ENCODE results near the gene DSCAML1.
"Not testable (repeated sequence)": the region's sequence is repeated elsewhere in the genome, so short reads cannot be mapped to it uniquely, and the experiment has no call there.

The DSCAML1 gene

DNA sequence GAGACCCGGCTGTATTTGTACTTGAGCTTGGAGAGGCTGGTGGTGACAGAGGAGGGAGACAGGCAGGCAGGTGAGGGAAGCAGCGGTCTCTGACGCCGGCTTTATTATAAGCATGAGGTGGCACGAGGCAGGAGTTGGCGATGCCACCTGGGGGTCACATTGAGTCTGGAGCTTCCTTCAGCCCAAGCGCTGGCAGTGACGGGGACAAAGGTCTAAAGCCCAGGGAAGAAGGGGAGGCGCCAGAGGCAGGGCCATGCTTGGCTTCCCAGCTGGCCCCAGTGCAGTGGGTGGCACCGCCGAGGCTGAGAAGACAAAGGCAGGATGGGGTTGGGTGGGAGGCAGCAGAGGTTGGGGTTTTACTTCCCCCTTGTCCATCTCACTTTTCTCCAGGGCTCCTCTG, 23.1 kb upstream of the DSCAML1 start:
- DNase-seq (ENCODE audit: extremely low read depth in 1 of 2, low read depth in 1 of 2), result no peak

DNA sequence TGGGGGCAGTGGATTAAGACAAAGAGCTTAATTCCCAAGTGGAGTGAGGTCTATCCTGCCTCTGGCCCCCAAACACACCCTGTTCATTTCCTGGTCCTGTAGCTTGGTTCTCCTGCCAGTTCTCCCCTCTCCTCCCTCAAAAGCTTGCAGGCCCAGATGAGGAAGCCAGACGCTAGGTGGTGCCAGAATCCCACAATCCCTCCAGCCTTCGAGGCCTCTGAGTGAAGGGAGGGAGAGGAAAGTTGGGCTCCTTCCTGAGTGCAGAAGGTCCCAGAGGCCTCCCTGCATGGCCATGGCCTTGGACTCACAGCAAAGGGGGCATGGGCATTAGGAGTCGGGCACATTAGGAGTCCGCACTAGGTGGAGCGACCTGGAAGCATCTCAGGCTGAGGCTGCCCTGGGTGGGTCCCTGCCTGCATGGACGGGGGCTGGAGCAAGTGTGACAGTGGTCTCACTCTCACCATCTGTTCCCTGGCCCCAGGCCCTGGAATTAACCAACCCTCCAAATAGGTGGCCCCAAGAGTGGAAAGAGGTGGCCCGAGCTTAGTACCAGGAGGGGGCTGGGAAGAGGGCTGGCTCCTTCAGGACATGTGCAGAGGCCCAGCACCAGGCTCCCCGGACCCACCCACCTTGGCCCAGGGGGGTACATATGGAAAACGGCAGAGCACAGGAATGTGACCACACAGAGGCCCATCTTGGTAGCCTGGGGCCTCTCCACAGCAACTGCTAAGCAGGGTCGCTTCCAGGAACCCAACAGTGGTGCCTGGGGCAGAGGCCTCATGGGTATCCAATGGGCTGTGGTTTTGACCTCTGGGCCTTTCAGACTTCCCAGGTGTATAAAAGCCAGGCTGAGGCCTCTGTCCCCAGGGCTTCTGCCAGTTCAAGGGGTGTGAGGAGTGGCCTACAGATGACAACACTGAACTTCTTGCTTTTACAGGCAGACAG, 22.4 kb upstream of the DSCAML1 start:
- DNase-seq (ENCODE audit: extremely low read depth in 1 of 2, low read depth in 1 of 2), result no peak

DNA sequence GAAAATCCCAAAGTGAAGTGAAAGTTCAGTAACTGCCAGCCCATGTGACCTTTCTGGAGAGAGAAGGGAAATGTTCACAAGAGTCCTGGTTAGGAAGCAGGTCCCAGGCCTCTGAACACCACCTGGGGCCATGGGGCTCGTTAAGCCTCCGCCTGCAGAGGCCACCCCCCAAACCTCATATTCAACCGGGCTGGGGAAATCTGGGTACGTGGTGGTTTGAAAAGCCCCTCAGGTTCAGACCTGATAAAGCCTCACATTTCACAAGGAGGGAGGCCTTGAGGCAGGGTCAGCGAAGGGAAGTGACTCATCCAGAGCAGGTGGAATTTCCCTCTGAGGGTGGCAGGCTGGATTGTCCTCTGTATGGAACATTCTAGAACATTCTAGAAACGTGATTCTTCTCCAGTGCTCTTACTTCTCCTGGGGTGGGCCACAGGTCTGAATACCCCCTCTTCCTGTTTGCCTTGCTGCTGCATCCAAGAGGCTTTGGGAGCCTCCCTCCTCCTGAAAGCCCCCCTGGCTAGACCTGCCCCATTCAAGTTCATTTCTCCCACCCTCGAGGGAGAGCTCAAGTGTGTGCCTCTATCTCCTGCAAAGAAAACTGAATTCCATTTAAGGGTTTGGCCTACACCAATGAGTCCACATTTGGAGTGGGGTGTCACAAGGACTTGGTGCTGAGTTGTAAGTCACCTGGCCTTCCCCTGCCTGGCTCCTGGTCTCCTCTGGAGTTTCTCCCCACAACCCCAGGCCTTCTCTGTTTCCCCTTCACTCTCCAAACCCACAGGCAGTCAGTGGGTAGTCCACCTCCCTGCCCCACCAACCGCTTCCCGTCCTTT, 21.2 kb upstream of the DSCAML1 start:
- no peak for DNase-seq (ENCODE audit: extremely low read depth in 1 of 2, low read depth in 1 of 2)

DNA sequence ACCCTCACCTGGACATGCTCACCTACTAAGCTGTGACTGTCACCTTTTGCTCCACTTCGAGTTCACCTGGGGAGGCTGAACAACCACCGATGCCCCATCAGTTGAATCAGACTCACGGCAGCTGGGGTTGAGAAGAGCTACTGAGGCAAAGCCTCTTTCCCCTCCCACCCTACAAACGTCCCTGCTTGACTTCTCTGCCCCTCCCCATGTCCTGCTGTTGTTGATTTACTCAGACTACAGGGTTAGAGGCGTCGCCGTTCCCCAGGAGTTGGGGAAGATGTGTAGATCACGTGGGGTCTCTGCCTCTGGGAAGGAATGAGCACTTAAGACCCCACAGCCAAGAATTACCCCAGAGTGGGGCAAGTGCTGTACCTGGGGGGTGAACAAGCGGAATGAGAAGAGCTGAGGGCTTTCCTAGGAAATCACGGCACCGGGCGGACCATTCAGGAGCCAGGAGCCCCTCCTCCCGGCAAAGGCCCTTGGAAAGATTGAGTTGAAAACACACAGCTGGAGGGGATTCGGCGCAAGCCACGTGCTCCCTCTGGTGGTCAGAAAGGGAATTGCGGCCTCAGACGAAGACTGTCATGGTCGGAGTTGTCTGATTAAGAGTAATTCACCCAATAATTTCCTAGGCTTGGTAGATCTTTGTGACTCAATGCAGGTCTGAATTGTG, 20.5 kb upstream of the DSCAML1 start:
- peak; percentile 55 to 76 for DNase-seq (ENCODE audit: extremely low read depth in 1 of 2, low read depth in 1 of 2)

DNA sequence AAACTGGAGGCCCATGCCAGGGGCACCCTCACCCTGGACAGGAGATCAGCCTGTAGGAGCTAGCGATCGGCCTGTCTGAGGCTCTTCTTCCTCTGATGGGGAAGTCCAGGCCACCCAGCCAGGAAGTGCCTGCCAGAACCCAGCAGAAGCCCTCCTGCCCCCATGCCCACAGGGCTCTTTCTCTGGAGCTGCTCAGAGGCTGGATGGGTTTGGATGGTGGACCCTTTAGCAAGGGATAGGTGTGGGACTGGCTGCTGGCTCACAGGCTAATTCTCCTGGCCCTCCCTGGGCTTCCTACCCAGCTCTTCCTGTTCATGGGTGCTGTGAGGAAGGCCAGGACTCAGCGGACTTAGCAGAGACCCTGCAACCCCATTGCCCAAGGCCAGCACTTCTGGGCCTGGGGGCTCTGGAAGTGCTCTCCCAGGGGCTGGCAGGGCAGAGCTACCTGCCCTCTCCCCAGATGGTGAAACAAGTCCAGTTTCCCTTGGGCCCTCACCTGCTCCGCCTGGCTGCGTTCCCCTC, 19.9 kb upstream of the DSCAML1 start:
- DNase-seq (ENCODE audit: extremely low read depth in 1 of 2, low read depth in 1 of 2), result no peak

DNA sequence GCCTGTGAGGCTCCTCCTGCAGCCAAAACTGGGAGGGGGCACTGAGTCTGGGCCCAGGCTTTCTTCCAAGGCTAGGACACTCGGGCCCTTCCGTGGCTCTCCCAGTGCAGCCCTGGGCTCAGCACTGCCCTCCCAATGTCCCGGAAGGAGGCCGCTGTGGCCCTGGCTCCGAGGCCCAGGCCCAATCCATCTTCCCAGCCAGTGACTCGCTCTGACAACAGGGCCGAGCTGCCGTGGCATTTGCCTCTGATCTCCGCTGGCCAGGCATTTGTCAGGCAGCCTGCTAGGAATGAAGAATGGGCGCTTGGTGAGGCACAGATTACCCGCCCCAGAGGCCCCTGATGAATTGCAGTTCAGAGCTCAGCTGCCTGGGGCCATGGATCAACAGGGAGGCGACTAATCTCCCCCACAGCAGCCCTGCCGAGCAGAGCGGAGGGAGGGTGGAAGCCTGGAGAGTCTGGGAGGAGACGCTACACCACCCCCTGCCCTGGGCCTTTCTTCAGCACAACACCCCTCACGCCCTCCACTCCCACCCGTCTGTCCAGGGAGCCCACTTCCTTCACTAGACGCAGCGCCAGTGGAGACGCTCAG, 19.2 kb upstream of the DSCAML1 start:
- DNase-seq (ENCODE audit: extremely low read depth in 1 of 2, low read depth in 1 of 2), result no peak

DNA sequence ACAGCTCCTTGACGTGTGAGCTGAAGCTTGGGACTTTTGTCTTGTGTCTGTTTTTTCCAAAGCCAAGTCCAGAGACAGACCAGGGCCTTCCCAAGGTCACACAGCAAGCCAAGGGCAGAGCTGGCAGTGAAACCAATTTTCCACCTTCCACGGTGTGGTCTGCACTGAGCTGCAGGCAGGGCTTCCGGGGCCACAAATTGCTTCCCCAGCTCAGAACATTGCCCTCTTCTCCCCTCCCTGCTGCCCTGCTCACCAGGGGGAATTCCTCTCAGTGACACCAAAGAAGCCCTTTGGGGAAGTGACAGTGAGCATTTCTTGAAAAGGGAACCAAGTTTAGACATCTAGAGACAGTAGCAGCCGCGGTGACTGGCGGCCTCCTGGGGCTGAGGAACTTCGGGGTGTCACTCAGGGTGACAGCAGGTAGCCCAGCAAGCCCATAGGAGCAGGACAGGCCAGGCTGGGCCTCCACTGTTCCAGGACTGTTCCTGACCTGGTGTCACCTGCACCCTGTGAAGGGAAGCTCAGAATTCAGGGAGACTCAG, 18.3 kb upstream of the DSCAML1 start:
- peak; percentile 32 to 42 for DNase-seq (ENCODE audit: extremely low read depth in 1 of 2, low read depth in 1 of 2)

DNA sequence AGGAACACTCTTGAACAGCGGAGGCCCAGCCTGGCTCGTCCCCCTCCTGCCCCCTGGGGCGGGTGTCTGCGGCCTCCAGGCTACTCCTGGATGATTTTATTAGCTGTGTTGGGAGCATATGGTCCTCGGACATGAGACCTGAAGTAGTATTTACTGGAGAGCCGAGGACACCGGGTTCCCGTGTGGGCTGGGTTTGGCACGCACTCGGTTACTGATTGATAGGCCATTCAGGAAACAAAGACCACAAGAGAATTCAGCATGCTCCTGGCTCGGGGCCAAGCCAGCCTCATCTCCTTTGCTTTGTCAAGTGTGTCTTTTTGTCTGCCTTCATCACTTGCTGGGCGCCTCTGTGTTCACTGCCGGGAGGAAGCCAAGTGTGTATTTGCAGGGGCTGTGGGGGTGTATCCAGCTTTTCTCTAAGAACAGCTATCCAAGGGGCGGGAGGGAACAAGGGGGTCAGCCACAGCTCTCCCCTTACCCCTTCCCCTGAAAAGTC, 17.8 kb upstream of the DSCAML1 start:
- peak; percentile 62 to 74 for DNase-seq (ENCODE audit: extremely low read depth in 1 of 2, low read depth in 1 of 2)

DNA sequence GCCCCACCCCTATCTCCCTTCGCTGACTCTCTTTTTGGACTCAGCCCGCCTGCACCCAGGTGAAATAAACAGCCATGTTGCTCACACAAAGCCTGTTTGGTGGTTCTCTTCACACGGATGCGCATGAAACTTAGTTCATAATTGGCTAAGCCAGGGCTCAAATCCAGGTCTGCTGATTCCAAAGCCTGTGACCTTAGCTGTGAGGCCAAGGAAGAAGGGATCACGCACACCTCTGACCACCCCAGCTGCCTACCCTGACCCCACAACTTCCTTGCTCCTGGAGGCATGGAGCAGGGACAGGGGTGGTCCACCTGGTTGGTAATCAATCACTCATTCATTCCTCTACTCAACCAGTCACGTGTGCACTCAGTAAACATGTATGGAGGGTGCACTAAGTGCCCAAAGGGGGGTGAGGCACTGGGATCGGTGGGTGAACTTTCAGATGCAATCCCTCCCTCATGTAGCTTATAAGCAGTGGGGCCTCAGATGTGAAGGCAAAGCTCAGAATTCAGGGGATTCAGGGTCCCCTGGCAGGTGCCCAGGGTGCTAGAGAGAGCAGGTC, 17.3 kb upstream of the DSCAML1 start:
- no peak for DNase-seq (ENCODE audit: extremely low read depth in 1 of 2, low read depth in 1 of 2)

DNA sequence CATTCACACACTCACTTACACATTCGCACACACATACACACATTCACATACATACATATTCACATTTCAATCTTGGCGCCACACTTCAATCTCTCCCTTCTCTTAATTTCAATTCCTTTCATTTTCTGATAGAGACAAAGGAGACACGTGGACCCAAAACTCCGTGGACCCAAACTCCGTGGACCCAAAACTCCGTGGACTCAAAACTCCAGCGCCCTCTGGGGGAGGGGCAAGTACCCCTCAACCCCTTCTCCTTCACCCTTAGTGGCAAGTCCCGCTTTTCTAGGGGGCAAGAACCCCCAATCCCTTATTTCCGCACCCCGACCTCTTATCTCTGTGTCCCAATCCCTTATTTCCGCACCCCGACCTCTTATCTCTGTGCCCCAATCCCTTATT, 13.0 kb upstream of the DSCAML1 start:
- DNase-seq (ENCODE audit: extremely low read depth in 1 of 2, low read depth in 1 of 2), result not testable (repeated sequence)

DNA sequence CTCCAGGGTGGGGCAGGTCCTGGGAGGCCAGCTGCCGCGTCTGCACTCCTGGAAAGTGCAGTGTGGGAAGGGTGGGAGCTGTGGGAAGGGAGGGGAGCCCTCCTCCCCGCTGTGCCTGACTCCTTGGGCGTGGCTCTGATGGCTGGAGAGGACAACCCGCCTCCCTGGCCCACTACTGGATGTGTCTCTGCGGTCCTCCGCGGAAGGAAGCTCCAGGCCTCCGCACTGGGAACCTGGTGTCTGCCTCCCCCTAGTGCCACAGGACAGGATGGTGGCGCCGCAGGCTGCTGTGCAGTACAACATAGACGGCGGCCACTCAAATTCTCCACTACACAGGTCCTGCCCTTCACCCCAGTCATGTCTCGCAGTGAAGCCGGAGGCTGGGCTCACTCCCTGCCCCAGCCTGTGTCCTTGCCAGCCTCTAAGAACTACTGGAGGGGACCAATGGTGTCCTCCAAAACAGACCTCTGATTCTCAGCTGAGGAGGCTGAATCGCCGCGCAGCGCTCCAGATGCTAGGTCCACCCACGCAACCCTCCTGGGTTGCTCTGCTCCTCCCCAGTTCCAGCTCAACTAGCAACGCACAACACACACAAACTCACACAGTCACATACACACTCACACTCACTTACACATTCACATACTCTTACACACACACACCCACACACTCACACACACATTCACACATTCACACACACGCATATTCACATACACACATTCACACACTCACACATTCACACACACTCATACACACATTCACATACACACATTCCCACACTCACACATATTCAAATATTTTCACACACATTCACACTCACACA, 12.4 kb upstream of the DSCAML1 start:
- no peak for DNase-seq (ENCODE audit: extremely low read depth in 1 of 2, low read depth in 1 of 2)

DNA sequence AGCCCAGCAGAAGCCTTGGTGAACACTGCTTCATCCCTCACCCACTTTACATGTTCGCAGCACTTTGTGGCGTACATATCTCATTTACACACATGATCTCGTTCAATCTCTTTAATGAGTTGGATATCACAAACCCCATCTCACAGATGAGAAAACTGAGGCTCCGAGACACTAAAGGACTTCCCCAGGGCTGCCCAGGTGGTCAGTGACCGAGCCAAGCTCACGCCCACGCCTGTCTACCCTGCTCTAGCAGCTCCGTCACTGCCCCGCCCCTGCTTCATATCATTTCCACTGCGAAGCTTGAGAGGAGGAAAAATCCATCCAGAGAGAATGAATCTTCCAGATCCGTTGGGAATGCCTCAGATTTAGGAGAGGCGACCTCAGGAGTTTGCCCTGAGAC, 11.8 kb upstream of the DSCAML1 start:
- no peak for DNase-seq (ENCODE audit: extremely low read depth in 1 of 2, low read depth in 1 of 2)

DNA sequence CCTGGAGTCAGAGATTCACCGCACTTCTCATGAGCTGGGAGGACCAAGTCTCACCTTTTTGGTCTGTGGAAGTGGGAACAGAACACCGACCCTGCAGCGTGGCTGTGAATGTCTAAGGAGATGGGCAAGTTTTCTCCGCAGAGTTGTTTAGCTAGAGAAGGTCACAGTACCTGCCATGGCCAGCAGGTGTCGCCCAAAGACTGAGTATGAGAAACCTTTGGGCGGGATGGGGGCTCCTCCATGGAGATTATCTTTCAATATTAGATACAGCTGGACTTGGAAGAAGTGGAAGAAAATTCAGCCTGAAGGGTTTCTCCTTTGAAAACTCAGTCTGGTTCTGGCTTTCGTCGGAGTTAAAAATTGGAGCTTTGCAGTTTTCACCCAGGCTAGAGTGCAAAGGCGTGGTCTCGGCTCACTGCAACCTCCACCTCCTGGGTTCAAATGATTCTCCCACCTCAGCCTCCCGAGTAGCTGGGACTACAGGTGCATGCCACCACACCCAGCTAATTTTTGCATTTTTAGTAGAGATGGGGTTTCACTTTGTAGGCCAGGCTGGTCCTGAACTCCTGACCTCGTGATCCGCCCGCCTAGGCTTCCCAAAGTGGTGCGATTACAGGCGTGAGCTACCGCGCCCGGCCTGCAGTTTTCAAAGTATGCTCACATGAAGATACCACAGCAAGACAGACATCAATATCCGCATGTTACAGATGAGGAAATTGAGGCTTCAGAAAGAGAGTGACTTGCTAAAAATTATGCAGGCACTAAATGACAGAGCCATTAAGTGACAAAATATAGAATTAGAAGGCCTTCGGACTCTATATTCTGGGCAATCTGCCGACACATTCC, 10.7 kb upstream of the DSCAML1 start:
- DNase-seq (ENCODE audit: extremely low read depth in 1 of 2, low read depth in 1 of 2), result peak; percentile 38 to 70

DNA sequence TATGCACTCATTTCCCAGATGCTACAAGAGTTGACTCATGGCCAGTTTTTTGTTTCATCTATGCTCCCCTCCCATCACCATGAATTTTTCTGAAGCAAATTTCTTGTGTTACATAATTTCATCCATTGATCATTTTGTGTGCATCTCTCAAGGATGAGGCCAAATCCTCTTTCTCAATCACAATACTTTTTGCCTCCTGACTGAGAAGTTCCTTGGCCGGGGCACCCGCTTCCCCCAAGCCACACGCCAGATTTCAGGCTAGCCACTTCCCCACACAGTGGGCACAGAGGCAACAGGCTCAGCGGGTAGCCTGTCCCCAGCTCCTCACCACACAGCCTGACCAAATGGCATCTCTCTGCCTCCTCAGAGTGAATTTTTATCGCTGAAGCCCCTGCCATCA, 9.8 kb upstream of the DSCAML1 start:
- DNase-seq (ENCODE audit: extremely low read depth in 1 of 2, low read depth in 1 of 2), result no peak

DNA sequence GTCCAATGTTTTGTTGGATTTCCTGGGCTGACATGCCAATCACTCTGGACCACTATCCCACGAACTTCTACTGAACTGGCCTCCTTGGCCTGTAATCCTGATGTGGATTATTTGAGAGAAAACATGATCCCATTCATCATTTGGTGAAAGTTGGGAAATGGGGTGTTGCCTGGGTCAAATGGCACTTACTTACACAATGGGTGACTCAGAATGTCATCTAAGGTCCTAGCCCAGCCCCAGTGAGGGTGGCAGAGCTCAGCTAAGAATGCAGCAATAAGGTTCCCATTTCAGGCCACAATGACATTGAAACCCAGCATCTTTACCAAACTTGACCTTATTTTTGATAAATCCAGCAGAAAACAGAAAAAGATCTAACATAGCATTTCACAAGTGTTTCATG, 8.0 kb upstream of the DSCAML1 start:
- DNase-seq (ENCODE audit: extremely low read depth in 1 of 2, low read depth in 1 of 2), result no peak

DNA sequence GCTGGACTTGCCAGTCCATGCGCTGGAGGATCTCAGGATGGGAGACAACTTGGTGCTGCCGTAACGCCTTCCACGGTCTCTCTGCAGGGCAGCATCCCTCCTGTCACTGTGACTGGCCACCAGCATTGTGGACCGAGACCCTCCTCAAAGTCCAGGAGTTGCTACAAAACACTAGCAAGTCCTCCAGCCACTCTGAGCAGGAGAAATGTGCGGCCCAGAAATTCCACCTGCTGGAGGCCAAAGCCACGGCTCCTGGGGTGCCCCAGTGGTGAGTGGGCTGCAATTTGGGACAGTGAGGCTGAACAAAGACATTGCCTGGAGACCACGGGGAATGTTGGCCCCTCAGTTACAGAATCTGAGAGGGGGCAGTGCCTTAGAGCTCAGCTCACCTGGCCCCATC, 6.9 kb upstream of the DSCAML1 start:
- no peak for DNase-seq (ENCODE audit: extremely low read depth in 1 of 2, low read depth in 1 of 2)

DNA sequence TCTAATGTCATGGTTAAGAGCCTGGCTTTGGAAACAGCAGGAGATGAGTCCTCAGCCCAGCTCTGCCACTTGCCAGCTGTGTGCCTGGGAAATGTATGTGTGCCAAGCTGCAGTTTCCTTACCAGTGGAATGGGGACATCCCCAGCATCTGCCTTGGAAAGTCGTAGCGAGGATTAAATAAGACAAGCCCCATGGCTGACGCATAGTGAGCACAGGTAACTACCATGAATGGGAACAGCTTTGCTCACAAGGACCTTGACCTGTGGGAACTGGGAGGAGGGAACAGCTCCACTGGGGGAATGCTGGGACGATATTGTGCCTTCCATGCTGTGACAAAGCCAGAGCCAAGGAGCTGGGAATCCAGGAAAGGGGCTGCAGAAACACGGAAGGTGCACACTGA, 2.6 kb upstream of the DSCAML1 start:
- DNase-seq (ENCODE audit: extremely low read depth in 1 of 2, low read depth in 1 of 2), result no peak

DNA sequence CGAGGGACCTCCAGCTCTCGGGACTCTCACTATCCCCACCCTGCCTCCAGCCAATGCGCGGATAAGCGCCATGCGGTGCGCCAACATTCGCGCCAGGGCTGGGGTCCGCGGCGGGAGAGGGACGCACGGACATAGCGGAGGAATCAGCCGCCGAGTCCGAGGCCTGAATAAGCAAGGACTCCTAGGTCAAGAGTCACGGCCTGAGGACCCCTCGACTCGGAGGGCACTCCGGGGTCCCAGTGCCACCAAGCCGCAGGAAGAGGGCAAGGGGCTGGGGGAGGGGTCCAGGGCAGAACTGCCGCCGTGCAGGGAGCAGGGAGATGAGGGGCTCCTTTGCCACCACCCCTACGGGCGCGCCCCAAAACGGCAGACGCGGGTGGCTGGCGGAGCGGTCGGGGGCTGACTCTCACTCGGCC, 552 bp downstream of the DSCAML1 start:
- DNase-seq (ENCODE audit: extremely low read depth in 1 of 2, low read depth in 1 of 2), result no peak

Data from activated CD8-positive, alpha-beta memory T cell treated with anti-CD3 and anti-CD28 coated beads for 1 hour (primary cell).